Stimulated activated CD8-positive, alpha-beta memory T cell treated with anti-CD3 and anti-CD28 coated beads, Interleukin-4, amount 100 ng/mL, for 1 hour (primary cell): ENCODE results near the gene APCDD1.
"Not testable (repeated sequence)": the region's sequence is repeated elsewhere in the genome, so short reads cannot be mapped to it uniquely, and the experiment has no call there.

Experiments
- DNase-seq, 2 donors: peaks; one replicate each; pipeline ENCODE4 v3.0.0-alpha.2; 2020; ENCODE audit warnings: low read depth in 2 of 2, low spot score in 1 of 2

Gene APCDD1

DNA sequence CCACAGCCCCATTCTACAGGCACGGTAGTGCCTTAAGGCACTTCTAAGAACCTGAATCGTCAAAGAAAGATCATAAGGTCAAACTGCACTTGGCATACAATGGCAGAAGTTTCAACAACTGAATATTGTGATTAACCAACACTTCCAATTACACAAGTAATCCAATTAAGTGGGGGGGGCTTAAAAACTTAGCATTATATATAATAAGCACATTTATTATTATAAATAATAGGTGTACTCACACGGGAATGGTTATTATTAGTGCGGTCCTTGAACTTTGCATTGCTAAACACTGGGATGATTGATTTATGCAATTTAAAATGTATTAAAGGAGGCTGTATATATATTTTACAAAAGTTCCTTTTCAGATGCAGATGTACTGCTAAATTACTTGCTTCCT, 7.6 kb downstream of the APCDD1 start:
- DNase-seq, result no peak

GRCh38 chr18:10462597-10462996, 8.2 kb downstream of the APCDD1 start:
- no peak for DNase-seq

DNA sequence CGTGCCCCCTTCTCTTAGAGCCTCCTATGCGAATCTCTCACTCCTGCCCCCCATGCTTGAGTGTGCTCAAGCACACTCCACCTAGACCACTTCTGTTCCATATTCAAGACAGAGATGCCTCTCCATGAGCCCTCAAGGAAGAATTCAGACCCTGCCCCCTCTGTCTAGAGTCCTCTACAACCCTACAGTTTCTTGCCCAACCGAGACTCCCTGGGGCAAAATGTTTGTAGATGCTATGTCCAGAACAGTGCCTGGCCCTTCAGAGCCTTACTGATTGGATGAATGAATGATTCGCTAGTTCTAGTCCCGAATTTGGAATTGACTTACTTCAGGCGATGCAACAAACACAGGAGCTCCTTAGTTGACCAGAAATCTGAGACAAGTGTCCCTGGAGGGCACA, 8.7 kb downstream of the APCDD1 start:
- no peak for DNase-seq

GRCh38 chr18:10463741-10464140, 9.3 kb downstream of the APCDD1 start:
- DNase-seq, result no peak

DNA sequence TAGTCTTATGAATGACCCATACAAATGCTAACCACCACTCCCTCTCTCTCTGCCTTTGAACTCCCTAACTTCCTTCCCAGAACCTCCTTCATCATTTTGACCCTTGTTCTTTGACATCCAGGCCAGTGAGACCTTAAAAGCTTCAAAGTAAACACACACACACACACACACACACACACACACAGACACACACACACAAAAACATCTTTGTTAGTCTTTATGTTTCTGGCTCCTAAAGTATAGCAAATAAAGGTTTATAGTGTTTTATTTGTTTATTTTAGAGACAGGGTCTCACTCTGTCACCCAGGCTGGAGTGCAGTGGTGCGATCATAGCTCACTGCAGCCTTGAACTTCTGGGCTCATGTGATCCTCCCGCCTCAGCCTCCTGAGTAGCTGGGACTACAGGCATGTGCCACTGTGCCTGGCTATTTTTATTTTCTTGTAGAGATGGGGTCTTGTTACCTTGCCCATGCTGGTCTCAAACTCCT, 9.8 kb downstream of the APCDD1 start:
- DNase-seq, result not testable (repeated sequence)

GRCh38 chr18:10465174-10465939, 10.9 kb downstream of the APCDD1 start:
- DNase-seq, result no peak

- DNase-seq, result no peak
Measured at GRCh38 chr18:10470429-10470828, 16.0 kb downstream of the APCDD1 start.

GRCh38 chr18:10471574-10471973, 17.1 kb downstream of the APCDD1 start:
- no peak for DNase-seq

- no peak for DNase-seq
Measured at GRCh38 chr18:10473132-10473531, 18.7 kb downstream of the APCDD1 start.

DNA sequence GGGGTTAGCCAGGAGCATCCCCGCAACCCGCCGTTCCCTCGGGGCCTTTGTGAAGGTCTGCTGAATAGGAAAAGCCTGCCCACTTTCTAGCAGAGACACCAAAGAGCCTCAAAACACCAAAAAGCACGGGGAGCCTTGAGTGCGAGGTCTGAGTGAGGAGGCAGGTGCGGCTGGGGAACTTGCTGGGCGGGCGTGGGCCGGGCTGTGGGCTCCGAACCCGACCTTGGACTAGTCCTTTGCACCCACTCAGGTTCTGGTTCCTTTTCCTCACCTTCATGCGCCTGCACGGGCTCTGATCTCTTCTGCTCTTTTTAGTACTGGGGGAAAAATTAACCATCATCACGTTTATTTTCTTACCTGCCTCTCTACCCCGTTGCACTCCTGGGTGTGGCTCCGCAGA, 19.9 kb downstream of the APCDD1 start:
- no peak for DNase-seq

- no peak for DNase-seq
Measured at GRCh38 chr18:10475276-10475653, 20.8 kb downstream of the APCDD1 start.

GRCh38 chr18:10475654-10476291, 21.3 kb downstream of the APCDD1 start:
- no peak for DNase-seq

DNA sequence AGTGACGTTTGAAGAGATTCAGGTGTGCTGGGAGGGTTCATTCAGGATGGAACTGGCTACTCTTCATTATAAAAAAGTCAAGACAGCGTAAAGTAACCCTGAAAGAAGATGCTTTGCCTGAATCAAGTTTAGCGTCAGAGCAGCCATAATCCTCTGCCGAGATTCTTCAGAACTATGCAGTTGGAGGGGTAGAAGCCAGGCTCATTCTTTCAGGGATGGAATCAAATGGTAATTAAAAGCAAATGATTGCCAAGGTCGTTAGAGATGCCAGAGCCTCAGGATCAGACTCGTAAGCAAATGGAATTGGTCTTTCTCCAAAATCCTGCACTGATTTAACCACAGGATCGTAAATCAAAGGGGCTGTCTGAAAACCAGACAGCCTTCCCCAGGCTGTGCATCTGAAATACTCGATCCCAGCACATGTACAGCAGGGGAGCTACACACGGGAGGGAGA, 21.9 kb downstream of the APCDD1 start:
- DNase-seq, result no peak

- DNase-seq, result no peak
Measured at GRCh38 chr18:10477121-10477862, 22.9 kb downstream of the APCDD1 start.

DNA sequence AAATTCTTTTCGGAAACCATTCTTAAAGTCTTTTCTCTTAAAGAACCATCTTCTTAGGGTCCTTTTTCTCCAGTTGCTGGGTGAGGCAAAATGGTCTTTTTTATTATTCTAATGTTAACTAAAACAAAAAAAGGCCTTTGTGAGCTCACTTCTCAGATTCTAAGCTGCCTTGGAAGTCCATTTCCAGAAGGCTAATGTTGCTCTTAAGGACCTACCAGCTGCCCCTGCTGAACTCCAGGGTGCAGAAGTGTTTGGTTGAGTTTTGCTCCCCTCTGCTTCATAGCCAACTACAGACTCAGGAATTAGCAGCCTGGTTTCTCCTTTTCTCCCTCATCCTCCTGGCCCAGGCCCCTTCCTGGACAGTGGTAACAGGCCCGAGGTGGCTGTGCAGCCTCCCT, 23.4 kb downstream of the APCDD1 start:
- no peak for DNase-seq

DNA sequence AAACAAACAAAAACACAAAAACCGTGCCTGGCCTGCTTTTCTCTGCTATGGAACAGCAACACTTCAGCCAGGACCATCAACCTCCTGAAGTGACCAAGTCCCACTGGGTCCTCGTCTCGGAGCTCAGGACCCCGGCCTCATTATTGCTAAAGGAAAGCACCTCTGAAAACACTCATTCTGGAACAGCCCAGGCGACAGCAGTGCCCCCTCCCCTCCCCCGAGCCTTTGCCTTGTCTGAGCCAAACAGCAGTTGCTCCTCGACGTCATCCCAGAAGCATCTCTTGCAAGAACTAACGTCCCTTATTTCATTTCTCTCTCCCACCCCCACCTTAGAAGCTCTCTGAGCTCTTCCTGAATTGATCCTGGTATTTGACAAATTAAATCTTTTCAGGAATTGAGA, 27.4 kb downstream of the APCDD1 start:
- no peak for DNase-seq

DNA sequence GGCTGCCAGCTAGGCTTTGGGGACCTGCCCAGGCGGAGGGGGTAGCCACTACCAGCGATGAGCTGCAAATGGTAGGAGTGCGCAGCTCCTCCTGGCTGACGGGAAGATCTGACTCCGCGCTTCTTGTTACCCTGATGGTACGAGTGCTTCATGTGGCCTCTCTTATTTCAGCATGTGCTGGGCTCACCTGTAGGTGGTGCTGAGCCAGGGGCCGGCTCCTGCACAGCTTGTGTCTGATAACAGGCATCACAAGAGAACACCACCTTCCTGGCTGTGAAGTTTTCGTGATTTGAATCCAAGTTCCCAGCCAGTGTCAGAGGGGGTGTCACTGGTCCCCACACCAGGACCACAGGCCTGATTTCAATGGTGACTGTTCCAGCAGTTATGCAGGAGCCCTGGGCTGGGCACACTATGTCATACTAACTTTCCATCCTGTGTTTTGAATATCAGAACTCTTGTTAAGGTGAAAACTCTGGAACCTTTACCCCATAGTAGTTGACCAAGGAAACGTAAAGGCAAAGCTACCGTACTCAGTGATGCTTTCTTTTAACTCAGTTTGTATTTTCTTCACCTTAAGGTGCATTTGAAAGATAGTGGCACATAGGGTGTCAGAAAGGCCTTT, 28.0 kb downstream of the APCDD1 start:
- no peak for DNase-seq

- DNase-seq, result no peak
Measured at GRCh38 chr18:10482985-10483949, 28.8 kb downstream of the APCDD1 start.

DNA sequence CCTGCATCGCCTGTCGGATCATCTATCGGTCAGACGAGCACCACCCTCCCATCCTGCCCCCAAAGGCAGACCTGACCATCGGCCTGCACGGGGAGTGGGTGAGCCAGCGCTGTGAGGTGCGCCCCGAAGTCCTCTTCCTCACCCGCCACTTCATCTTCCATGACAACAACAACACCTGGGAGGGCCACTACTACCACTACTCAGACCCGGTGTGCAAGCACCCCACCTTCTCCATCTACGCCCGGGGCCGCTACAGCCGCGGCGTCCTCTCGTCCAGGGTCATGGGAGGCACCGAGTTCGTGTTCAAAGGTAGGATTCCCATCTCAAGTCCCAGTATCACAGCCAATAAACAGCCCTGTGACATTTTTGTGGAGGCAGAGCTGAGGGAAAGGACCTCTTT, 31.0 kb downstream of the APCDD1 start:
- no peak for DNase-seq

- no peak for DNase-seq
Measured at GRCh38 chr18:10486362-10486761, 31.9 kb downstream of the APCDD1 start.
